HUDEP-2 (cell line): ENCODE measurements around the gene POLR2E.
A peak's percentile ranks its signal among the peaks of the same experiment; 100 is the strongest.

Experiments used
- DNase-seq, 76 experiments: peaks; one replicate each; lab custom pipeline; 2025; ENCODE audit not compliant: unreplicated experiment in 76 of 76; lab: John Stamatoyannopoulos, UW

The POLR2E gene

GRCh38 chr19:1052349-1052975 is 42.7 kb downstream of the POLR2E start:
- DNase-seq, result no peak

DNA sequence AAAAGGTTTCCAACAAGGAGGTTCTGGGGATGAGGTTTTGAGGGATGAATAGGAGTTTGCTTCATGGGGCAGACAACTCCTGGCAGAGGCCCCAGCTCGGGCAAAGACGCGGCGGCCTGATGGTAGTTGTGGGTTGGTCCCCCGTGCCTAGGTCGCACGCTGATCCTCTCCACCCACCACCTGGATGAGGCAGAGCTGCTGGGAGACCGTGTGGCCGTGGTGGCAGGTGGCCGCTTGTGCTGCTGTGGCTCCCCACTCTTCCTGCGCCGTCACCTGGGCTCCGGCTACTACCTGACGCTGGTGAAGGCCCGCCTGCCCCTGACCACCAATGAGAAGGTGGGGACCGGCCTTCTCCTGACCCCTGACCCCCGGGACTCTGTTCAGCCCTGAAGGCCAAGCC is 43.4 kb downstream of the POLR2E start:
- no peak for DNase-seq

GRCh38 chr19:1050989-1051788 is 44.0 kb downstream of the POLR2E start:
- DNase-seq, result no peak

- no peak for DNase-seq
Observed at GRCh38 chr19:1049800-1050199, 45.4 kb downstream of the POLR2E start.

GRCh38 chr19:1049106-1049505 is 46.1 kb downstream of the POLR2E start:
- DNase-seq, result no peak

DNA sequence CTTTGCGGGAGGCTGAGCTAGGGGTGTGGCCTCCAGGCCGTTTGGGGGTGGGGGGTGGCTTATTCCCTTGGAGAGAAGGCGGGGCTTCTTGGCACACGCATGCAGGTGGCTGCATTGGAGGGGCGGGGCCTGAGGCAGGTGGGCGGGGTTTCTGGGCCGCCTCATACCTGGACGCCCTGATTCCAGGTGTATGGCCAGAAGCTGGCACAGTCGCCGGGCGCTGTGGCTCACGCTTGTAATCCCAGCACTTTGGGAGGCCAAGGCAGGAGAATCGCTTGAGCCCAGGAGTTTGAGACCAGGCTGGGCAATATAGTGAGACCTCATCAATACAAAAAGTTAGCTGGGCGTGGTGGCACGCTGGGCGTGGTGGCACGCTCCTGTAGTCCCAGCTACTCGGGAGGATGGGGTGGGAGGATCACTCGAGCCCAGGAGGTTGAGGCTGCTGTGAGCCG is 47.5 kb downstream of the POLR2E start:
- no peak for DNase-seq

DNA sequence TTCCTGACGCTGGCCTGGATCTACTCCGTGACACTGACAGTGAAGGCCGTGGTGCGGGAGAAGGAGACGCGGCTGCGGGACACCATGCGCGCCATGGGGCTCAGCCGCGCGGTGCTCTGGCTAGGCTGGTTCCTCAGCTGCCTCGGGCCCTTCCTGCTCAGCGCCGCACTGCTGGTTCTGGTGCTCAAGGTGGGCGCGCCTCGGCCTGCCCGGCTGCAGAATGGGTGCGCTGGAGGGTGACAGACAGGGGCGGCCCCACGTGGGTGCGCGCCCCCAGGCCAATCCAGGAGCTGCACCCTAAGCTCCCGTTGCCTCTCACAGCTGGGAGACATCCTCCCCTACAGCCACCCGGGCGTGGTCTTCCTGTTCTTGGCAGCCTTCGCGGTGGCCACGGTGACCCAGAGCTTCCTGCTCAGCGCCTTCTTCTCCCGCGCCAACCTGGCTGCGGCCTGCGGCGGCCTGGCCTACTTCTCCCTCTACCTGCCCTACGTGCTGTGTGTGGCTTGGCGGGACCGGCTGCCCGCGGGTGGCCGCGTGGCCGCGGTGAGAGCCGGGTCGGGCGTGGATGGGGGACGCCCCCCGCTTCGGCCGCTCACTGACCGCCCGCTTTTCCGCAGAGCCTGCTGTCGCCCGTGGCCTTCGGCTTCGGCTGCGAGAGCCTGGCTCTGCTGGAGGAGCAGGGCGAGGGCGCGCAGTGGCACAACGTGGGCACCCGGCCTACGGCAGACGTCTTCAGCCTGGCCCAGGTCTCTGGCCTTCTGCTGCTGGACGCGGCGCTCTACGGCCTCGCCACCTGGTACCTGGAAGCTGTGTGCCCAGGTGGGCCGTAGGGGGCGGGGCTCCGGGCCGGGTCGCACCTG is 48.1 kb downstream of the POLR2E start:
- peak in 2 of 76 experiments; percentile 19 to 20 for DNase-seq

DNA sequence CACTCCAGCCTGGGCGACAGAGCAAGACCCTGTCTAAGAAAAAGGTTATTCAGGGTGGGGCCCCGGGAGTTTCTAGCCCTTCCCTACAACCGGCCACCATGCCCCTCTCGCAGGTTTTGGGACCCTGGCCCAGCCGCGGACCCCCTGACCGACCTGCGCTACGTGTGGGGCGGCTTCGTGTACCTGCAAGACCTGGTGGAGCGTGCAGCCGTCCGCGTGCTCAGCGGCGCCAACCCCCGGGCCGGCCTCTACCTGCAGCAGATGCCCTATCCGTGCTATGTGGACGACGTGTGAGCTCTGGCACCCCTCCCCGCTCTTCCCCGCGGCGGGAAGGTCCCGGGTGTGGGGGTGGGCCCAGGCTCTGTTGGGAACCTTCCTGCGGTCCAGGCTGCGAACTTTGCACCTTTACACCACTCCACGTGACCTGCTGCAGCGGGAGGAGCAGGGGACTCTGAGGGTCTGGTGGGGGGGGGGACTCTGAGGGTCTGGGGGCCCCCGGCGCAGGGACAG is 49.0 kb downstream of the POLR2E start:
- DNase-seq, result no peak

- DNase-seq, result peak in 62 of 76 experiments; percentile 21 to 77 (median 58)
Observed at GRCh38 chr19:1045247-1045603, 50.0 kb downstream of the POLR2E start.

- DNase-seq, result no peak
Observed at GRCh38 chr19:1042689-1043511, 52.3 kb downstream of the POLR2E start.

DNA sequence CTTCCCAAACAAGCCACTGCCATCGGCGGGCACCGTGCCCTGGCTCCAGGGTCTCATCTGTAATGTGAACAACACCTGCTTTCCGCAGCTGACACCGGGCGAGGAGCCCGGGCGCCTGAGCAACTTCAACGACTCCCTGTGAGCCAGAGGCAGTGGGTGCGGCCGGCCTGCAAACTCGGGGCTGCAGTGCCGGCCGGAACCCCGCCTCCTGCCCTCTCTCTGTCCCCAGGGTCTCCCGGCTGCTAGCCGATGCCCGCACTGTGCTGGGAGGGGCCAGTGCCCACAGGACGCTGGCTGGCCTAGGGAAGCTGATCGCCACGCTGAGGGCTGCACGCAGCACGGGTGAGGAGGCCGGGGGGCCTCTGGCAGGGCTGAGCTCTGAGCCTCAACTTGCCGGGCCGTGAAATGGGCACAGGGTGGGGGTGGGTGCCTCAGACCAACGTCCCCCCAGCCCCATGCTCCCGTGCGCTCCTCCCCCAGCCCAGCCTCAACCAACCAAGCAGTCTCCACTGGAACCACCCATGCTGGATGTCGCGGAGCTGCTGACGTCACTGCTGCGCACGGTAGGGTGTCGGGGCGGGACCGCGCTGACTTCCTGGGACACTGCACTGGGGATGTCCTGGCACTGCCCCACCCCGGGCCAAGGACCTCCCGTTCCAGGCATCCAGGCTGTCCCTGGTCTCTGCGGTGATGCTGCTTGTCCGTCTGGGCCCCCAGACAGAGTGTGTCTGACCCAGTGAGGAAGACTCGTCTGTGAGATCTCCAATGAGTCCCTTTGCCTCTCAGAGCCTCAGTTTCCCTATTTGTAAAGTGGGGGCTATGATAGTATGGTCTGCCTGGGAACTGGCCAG is 53.1 kb downstream of the POLR2E start:
- DNase-seq, result no peak

DNA sequence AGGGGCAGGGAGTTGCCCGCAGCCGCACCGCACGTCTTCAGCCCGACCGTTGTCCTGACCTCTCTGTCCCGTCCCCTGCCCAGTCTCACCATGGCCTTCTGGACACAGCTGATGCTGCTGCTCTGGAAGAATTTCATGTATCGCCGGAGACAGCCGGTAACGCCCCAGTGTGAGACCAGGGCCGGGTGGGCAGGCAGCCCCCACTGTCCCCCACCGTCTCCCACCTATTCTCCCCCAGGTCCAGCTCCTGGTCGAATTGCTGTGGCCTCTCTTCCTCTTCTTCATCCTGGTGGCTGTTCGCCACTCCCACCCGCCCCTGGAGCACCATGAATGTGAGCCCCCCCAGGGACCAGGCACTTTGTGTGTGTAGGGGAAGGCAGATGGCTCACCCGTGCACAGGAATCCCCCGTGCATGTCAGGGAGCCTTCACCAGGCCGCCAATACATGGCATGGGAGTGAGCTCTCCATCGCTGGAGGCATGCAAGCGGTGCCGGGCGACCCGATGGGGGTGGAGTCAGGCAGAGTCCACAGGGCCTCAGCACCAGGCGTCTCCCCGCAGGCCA is 53.8 kb downstream of the POLR2E start:
- DNase-seq, result no peak

DNA sequence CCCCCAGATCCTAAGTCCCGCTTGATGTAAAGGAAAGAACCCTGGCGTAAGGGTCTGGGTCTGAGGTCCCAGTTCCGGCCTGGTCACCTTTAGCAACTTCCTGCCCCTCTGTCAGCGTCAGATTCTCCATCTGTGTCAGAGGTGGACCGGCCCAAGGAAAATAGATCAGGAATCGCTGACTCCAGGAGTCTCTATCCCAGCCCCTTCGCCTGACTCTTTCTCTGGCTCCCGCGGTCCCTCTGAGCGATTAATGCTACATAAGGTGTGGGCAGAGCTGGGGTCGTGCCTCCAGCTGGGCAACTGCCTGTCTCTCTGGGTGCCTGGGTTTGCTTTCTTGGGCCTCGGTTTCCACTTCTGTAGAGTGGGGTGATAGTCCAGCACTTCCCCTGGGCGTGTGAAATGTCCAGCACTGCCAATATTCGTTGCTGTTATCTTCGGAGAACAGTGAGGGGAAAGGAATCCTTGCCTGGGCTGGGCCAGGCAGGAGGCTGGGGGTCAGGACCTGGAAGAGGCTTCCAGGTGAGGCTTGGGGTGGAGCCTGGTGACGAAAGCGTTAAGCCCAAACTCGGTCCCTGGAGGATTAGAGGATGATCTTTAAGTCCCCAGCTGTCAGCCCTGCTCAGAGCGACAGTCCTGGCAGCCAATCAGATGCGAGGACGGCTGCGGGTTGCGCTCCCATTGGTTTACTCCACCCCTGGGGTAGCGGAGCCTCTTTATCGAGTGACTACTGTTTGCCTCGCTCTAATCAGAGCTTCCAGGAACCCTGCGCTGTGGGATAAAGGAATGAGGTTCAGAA is 54.5 kb downstream of the POLR2E start:
- DNase-seq, result peak; percentile 86 to 99 (median 96)

DNA sequence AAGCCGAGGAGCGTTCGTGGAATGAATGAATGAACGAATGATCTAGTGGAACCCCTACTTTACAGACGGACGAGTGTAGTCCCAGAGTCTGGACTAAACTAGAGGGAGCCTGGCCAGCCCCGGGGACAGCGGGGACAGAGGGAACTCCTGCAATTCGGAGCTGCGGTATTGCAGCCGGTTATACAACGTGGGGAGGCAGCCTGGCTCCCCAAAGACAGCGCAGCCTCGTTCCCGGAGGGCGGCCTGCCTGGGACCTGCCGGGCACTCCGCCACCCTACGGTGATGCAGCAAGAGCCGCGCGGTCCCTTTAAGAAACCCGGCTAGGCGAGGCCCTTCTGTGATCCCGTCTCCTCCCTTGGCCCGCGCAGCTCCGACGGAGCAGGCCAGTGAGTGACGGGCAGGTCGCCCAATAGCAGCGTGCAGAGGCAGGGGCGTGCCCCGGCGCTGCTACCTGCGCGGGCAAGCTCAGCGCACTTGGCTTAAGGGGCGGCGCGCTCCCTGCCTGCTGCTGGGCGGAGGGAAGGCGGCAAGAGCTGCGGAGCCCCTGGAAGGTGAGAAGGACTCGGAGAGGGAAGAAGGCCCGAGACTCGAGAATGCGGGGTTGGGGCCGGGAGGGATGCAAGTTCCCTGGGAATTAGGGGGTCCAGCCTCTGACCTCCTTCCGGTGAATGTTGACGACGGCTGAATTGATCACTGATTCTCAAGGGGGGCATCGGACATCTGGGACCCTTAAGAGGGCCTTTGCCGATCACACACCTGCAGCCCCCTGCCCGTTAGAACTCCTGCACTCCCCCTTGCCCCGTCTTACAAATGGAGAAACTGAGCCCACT is 55.3 kb downstream of the POLR2E start, which contains the start of gene ABCA7:
Gene ABCA7 (plus strand): TSS at position 462 of the 830 bp plus-strand sequence. CDS start 1,255 bp downstream, outside the sequence.
- DNase-seq, result peak; percentile 75 to 100 (median 99)

- DNase-seq, result no peak
Observed at GRCh38 chr19:1038978-1039645, 56.1 kb downstream of the POLR2E start.

- no peak for DNase-seq
Observed at GRCh38 chr19:1037621-1038064, 57.5 kb downstream of the POLR2E start.
